GM12865 (cell line): Measurements from ENCODE around the gene LPP.

Experiments
- DNase-seq: peaks from one replicate; pipeline ENCODE4 v3.0.0; 2010; ENCODE audit warnings: low read depth
- H3K4me3 ChIP-seq: 2 replicates; pipeline ENCODE4 v1.5.1; 2011; ENCODE audit warnings: mild to moderate bottlenecking, low read depth, low read length, control low read depth
- TF ChIP-seq, protein P1 (sequence below): IDR thresholded peaks from 2 replicates; pipeline ENCODE4 v1.5.1; 2011; ENCODE audit warnings: low read length, control low read depth, low read depth, inconsistent platforms; ENCODE audit not compliant: insufficient read depth; ENCODE audit errors: missing control alignments

The LPP gene

DNA sequence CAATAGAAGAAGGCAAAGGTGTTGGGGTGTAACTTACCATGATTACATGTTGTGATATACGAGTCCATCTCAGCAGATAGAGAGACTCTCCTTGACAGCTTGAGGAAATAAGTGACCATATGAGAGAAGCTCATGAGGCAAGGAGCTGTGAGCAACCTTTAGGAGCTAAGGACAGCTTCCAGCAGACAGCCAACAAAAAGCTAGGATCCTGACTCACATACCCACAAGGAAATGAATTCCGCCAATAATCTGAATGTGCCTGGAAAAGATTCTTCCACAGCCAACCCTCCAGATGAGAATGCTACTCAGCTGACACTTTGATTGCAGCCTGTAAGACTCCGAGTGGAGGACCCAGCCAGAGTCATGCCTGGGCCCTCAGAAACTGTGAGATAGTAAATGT is 678.2 kb downstream of the LPP start:
- no peak overlapping the region for H3K4me3 ChIP-seq
- no peak for DNase-seq
- TF ChIP-seq, protein P1, sequence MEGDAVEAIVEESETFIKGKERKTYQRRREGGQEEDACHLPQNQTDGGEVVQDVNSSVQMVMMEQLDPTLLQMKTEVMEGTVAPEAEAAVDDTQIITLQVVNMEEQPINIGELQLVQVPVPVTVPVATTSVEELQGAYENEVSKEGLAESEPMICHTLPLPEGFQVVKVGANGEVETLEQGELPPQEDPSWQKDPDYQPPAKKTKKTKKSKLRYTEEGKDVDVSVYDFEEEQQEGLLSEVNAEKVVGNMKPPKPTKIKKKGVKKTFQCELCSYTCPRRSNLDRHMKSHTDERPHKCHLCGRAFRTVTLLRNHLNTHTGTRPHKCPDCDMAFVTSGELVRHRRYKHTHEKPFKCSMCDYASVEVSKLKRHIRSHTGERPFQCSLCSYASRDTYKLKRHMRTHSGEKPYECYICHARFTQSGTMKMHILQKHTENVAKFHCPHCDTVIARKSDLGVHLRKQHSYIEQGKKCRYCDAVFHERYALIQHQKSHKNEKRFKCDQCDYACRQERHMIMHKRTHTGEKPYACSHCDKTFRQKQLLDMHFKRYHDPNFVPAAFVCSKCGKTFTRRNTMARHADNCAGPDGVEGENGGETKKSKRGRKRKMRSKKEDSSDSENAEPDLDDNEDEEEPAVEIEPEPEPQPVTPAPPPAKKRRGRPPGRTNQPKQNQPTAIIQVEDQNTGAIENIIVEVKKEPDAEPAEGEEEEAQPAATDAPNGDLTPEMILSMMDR = no peak

DNA sequence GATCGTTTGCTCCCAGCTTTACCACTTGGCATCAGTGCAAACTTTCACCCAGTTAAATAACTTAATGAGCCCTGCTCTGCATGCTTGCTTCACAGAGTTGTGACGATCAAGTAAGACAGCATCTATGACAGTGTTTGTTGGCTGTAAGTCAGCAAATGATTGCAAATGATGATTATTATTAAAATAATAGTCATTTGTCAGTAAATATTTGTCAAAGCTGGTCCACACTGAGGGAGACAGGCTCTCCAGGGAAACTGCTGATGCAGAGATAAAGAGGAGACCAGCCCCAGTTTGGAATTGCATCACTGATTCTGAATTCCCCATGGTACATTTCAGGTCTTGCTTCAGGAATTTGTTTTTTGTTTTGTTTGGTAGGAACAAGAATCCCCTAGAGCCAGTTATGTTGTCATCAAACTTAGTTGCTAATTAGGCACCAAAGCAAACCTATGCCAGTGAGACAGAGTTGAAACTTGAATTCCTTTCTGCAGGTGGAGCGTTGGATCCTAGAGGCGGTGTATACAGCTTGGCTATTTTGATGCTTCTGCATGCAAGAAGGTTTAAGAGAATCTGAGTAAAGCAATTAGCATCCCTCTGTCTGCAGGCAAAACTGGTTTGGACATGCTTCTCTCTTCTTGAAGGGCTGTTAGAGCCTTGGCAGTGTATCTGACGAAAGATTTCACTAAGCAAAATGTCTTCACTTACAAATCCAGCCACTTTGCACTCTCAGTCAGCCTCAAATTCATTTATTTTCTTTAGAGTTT is 679.2 kb downstream of the LPP start:
- TF ChIP-seq, protein P1 = no peak
- no peak for DNase-seq
- no peak overlapping the region for H3K4me3 ChIP-seq

DNA sequence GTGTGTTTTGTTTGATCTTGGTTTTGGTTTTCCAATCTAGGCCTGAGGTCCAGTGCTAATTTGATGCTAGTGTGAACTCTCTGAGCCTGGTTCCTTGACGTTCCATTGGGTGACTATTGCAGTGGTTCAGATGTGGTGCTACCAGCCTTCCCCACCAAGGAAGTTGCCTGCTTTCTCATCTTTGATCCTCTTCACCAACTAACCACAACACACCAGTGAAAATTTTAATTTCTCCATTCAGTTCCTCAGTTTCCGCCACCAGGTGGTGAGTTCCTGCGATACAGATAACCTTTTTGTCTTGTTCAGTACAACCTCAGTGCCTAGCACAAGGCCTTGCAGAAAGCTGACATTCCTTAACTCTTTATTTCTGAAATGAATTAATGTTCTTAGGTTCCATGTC is 680.4 kb downstream of the LPP start:
- no peak for DNase-seq
- TF ChIP-seq, protein P1 = no peak
- H3K4me3 ChIP-seq = no peak overlapping the region

DNA sequence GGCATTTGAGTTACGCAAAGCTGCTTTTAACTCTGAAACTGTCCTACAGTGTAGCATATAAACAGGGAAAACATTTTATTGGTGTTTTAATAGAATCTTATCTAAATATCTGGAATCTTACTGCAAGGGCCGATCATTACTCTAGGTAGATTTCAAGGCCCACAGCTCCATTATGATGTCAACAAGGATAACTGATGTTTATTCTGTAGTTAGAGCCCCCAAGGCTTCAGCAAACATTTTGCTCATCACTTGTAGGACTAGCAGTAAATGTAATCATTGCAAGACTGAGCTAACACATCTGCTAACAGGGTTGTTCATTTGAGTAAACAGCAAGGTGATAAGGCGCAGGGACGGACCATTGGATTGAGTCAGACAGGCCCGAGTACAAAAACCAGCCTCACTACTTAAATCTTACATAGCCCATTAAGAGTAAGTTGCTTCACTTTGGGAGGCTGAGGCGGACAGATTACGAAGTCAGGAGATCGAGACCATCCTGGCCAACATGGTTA is 685.3 kb downstream of the LPP start:
- no peak overlapping the region for H3K4me3 ChIP-seq
- DNase-seq = no peak
- TF ChIP-seq, protein P1 = no peak

DNA sequence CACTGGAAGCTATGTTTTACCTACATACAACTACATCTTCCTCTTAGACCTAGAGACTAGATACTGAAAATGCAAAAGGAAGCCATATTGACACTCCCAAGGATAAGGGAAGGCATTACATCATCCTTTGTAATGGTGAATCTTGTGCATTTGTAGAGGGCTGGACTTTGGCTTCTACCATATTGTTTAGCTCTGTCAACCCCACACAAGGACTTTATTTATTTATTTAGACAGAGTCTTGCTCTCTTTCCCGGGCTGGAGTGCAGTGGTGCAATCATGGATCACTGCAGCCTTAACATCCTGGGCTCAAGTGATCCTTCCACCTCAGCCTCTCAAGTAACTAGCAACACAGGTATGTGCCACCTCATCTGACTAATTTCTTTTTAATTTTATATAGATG is 686.3 kb downstream of the LPP start:
- no peak overlapping the region for H3K4me3 ChIP-seq
- TF ChIP-seq, protein P1 = no peak
- DNase-seq = no peak

DNA sequence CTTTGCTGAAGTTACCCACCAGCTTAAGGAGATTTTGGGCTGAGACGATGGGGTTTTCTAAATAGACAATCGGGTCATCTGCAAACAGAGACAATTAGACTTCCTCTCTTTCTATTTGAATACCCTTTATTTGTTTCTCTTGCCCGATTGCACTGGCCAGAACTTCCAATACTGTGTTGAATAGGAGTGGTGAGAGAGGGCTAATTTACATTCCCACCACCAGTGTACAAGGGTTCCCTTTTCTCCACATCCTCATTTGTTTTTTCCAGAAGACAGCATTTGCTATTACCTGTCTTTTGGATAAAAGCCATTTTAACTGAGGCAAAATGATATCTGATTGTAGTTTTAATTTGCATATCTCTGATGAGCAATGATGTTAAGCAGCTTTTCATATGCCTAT is 687.9 kb downstream of the LPP start:
- no peak overlapping the region for H3K4me3 ChIP-seq
- TF ChIP-seq, protein P1 = no peak
- no peak for DNase-seq

DNA sequence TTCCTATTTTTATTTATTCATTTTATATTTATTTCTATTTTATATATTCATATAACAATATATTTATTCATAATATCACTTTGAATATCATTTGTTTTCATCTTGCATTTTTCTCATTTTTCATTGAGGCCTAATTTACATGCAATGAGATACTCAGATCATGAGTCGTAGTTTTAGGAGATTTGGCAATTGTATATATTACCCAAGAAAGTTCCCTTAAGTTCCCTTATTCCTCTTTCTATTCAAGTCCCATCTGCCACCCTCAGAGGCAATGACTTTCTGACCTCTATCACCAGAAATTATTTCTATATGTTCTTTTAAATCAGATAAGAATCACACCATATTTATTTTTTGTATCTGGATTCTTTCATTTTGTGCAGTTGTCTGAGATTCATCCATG is 688.7 kb downstream of the LPP start:
- TF ChIP-seq, protein P1 = no peak
- H3K4me3 ChIP-seq = no peak overlapping the region
- DNase-seq = no peak
